Occipital lobe (tissue), 2 donors: ENCODE data around the gene CHRFAM7A. TPM values are rescaled to one million over a fixed set of nuclear protein-coding genes. Genes with fewer than 3 reads are reported as not detected.
"Not testable (repeated sequence)": the region's sequence is repeated elsewhere in the genome, so short reads cannot be mapped to it uniquely, and the experiment has no call there.

Source experiments
- DNase-seq: peaks from one replicate; lab custom pipeline; 2025; lab: John Stamatoyannopoulos, UW
- total RNA-seq: library from RNA; depleted of rRNA; stranded (reverse); fragments of >200 nt; gene quantifications from one replicate; pipeline ENCODE4 v1.2.3, GENCODE V29; 2014

CHRFAM7A gene
- 3.9 TPM for total RNA-seq

- not testable (repeated sequence) for DNase-seq
Measured at GRCh38 chr15:30392766-30393663, at the start of gene CHRFAM7A. TSS of gene CHRFAM7A (minus strand) at chr15:30393540. CDS start at chr15:30383351, 10,189 bp downstream.

- not testable (repeated sequence) for DNase-seq
Measured at GRCh38 chr15:30438348-30438747, 45.0 kb upstream of the CHRFAM7A start.

DNA sequence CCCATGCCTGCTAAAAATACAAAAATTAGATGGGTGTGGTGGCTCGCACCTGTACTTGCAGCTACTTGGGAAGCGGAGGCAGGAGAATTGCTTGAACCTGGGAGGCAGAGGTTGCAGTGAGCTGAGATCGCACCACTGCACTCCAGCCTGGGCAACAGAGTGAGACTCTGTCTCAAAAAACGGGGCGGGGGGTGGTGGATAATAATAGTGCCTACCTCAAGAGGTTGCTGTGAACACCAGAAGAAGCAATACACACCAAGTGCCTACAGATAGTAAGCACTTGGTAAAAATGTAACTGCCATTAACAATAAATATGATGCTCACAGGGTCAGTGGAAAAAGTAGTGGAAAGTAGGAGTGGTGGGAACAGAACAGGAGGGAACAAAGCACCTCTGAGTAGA lies 42.5 kb upstream of the CHRFAM7A start:
- not testable (repeated sequence) for DNase-seq

- DNase-seq: not testable (repeated sequence)
Measured at GRCh38 chr15:30420723-30421122, 27.4 kb upstream of the CHRFAM7A start.

- DNase-seq: not testable (repeated sequence)
Measured at GRCh38 chr15:30414160-30414559, 20.8 kb upstream of the CHRFAM7A start, which contains the start of gene GOLGA8R. TSS of gene GOLGA8R (minus strand) at chr15:30414260. CDS start at chr15:30414162, 98 bp downstream.

DNA sequence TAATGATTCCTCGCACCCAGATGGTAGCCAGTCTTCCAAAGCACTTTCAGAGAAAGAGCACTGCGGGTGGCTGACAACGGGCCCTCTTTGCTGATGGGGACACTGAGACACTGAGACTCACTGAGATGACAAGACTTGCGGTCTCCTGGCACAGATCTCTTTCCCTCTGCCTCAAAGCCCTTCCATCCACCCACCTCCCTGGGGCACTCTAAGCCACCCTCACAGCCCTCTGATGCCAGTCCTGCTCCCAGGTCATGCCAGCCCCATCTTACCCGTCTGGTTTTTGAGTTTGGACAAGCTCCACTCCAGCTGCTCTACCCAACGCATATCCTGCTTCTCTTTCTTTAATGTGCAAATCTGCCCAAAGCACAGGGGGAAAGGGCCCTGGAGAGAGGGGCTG lies 14.3 kb upstream of the CHRFAM7A start:
- DNase-seq: not testable (repeated sequence)

- DNase-seq: not testable (repeated sequence)
Measured at GRCh38 chr15:30398988-30399387, 5.6 kb upstream of the CHRFAM7A start.

- not testable (repeated sequence) for DNase-seq
Measured at GRCh38 chr15:30393664-30393991, 288 bp upstream of the CHRFAM7A start.

- not testable (repeated sequence) for DNase-seq
Measured at GRCh38 chr15:30386318-30386887, 6.9 kb downstream of the CHRFAM7A start.

- not testable (repeated sequence) for DNase-seq
Measured at GRCh38 chr15:30377082-30377413, 16.3 kb downstream of the CHRFAM7A start.

DNA sequence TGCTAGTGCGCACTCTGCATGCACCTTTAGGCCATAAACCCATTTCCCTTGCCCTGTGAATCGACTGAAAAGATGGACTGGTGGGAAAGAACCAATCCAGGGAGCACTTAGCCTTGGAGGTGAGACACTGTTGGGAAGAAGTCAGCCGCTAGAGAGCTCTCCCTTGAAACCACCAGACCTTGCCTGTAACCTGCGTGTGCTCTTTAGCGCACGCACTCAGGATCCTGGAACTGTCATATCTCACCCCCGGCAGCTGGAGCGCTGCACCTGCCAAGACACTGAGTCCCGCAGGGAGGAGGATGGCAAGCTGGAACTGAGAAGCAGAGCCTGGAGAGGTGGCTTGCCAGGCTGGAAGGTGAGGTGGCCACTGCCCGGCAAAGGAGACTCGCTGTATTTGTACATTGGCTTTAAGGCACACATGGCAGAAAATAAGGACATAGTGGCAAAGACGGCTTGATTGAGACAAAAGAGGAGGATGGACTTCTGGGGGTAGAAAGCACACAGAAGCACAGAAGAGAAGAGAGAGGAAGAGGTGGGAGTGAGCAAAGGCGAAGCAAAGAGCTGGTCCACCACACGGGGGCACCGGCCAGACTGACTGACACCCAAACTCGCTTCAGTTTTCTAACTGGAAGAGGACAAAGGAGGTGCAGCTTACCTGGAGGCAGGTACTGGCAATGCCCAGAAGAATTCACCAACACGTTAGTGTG lies 16.8 kb downstream of the CHRFAM7A start:
- DNase-seq: not testable (repeated sequence)

DNA sequence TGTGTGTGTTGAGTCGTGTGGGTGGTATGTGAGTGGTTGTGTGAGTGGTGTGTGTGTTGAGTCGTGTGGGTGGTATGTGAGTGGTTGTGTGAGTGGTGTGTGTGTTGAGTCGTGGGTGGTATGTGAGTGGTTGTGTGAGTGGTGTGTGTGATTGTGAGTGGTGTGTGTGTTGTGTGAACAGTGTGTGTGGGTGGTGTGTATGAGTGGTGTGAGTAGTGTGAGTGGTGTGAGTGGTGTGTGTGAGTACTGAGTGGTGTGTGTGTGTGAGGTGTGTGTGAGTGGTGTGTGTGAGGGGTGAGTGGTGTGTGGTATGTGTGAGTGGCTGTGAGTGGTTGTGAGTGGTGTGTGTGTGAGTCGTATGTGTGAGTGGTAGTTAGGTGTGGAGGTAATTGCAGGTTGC lies 17.5 kb downstream of the CHRFAM7A start:
- DNase-seq: not testable (repeated sequence)

- DNase-seq: not testable (repeated sequence)
Measured at GRCh38 chr15:30374862-30375261, 18.5 kb downstream of the CHRFAM7A start.

- not testable (repeated sequence) for DNase-seq
Measured at GRCh38 chr15:30368271-30368670, 25.1 kb downstream of the CHRFAM7A start.

DNA sequence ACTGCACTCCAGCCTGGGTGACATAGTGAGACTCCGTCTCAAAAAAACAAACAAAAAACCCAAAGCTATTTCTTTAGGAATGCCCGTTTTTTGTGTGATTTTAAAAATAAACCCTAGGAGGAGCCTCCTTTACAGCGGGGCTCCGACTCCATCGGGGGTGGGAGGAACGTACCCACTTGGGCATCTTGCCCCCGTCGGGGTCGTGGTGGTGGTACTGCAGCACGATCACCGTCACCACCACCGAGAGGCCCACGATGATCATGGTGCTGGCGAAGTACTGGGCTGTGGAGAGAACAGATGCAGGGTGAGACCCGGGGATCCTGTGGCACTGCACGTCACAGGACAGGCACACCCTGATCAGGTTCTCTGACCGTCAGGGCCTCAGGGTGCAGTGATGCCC lies 26.1 kb downstream of the CHRFAM7A start:
- not testable (repeated sequence) for DNase-seq

DNA sequence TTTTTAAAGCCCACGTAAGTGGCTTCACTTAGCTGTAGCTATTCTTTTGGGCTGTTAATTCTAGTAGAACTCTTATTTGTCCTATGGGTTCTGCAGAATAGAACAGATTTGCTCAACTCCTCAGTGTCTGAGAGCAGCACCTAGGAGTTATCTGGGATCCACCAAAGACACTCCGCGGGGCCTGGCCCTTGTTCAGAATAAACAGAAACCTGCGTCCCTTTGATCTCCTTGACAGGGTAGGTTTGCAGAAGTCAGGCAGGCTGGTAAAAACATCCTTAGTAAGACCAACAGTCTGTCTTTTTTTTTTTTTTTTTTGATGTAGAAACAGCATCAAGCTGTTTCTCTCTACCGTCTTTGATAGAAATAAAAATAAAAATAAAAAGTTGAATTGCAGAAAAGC lies 31.9 kb downstream of the CHRFAM7A start:
- DNase-seq: not testable (repeated sequence)

DNA sequence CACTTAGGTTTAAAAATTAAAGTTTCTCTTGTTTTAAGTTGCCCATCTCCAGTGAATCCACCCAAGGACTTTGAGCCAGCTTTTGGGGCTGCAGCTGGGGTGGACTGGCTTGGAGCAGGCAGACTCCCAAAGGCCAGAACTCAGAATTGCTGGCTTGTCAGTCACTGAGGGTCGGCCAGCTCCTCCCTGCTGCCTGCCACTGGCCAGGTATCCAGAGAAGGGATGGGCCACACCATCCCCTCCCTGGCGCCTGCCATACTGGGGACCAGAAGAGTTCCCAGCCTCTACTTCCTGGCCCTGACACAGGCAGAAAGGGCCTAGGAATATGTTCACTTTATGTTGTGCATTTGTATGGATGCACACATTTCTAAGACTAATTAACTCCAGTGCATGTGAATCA lies 32.4 kb downstream of the CHRFAM7A start:
- DNase-seq: not testable (repeated sequence)

GRCh38 chr15:30355043-30355442 lies 38.3 kb downstream of the CHRFAM7A start:
- not testable (repeated sequence) for DNase-seq

DNA sequence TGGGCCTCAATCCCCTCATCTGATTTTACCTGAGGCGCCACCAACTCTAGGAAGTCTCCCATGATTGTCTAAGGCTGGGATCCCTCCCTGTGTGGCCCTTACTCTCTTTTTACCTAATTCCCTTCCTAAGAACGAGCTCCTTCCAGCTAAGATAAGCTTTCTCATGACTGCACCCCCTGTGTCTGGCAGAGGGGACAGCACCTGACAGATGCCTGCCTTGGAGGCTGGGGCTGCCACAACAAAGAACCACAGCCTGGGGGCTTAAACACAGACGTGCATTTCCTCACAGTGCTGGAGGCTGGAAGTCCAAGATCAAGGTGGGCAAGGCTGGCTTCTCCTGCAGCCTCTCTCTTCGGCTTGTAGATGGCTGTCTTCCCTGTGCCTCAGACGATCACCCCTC lies 43.5 kb downstream of the CHRFAM7A start:
- DNase-seq: not testable (repeated sequence)

- not testable (repeated sequence) for DNase-seq
Measured at GRCh38 chr15:30336584-30336983, 56.8 kb downstream of the CHRFAM7A start.

- DNase-seq: not testable (repeated sequence)
Measured at GRCh38 chr15:30334152-30334551, 59.2 kb downstream of the CHRFAM7A start.

- DNase-seq: not testable (repeated sequence)
Measured at GRCh38 chr15:30326145-30326544, 67.2 kb downstream of the CHRFAM7A start.
